ENCODE results near the gene BRS3. TPM values are rescaled to one million over a fixed set of nuclear protein-coding genes. Genes with fewer than 3 reads are reported as not detected.

BRS3 gene
- total and polyA plus RNA-seq, 10 of the 15 experiments (the other 5 are each of a cell fraction or from before 2014, with no cell fraction given): not detected

- Histone ChIP-seq H2AFZ (ENCODE audit: control insufficient read depth, low read depth, low read length) (no peak overlapping the region), H3K27ac (ENCODE audit: control insufficient read depth, insufficient read depth) (no peak overlapping the region), H3K9me3 (replicated peaks; ENCODE audit: control insufficient read depth, insufficient read depth, low read length) (no peaks in the 10 kb centered on the region), H3K4me1 (ENCODE audit: control insufficient read depth, insufficient read depth, low read length) (no peaks in the 10 kb centered on the region), H4K20me1 (ENCODE audit: control insufficient read depth, insufficient read depth) (no peaks in the 10 kb centered on the region), H3K36me3 (ENCODE audit: control insufficient read depth in 2 of 2, insufficient read depth in 2 of 2, low read length in 1 of 2) (no peaks in the 10 kb centered on the region), H3K79me2 (ENCODE audit: control insufficient read depth, insufficient read depth, low read length) (no peaks in the 10 kb centered on the region), H3K27me3 (replicated peaks in 1 of 2; ENCODE audit: control insufficient read depth in 2 of 2, insufficient read depth in 2 of 2, low read length in 1 of 2) (no peaks in the 10 kb centered on the region), H3K4me3 (no peak overlapping the region), H3K4me2 (ENCODE audit: control insufficient read depth, insufficient read depth) (no peak overlapping the region), H3K9ac (ENCODE audit: control insufficient read depth, insufficient read depth, low read length) (no peak overlapping the region)
- ChIA-PET SMC1A (ENCODE audit: uncharacterized antibody, unreplicated experiment) (no interaction called here), POLR2A (no interaction called here), RAD21 (ENCODE audit: unreplicated experiment) (no interaction called here), CTCF (no interaction called here)
- in situ Hi-C loops (cut with MboI): no loop called here
- DNase-seq (ENCODE audit: low read depth, low spot score): no peak
- 89% methylated on average over 6 of the region's 6 CpGs for WGBS (ENCODE audit: insufficient coverage, insufficient replicate concordance, low lambda C conversion rate, missing lambda C conversion rate)
- no TSS peak for BruUV-seq (replicated peaks)
- intact Hi-C loops (cut with micrococcal nuclease; ENCODE audit: unreplicated experiment): no loop called here
- no peak for ATAC-seq
- no peak for FAIRE-seq
- TF ChIP-seq NR2F1 (conservative IDR thresholded peaks at IDR 0.05) (no peak), TAF1 (IDR thresholded peaks at IDR 0.05; ENCODE audit: borderline replicate concordance, low read depth, low read length) (no peak), MYC (IDR thresholded peaks at IDR 0.05; ENCODE audit: insufficient read depth, insufficient read length, insufficient replicate concordance, low read length, severe bottlenecking) (no peak), HDGF (IDR thresholded peaks at IDR 0.05) (no peak), TCF3 (IDR thresholded peaks at IDR 0.05; ENCODE audit: borderline replicate concordance, insufficient read depth, low read depth, low read length) (no peak), EED (IDR thresholded peaks at IDR 0.05; ENCODE audit: low read depth) (no peak), PRDM15 (CRISPR knock-in tag; IDR thresholded peaks at IDR 0.05) (no peak), ZBTB11 (CRISPR knock-in tag; IDR thresholded peaks at IDR 0.05) (no peak), SUZ12 (IDR thresholded peaks at IDR 0.05; ENCODE audit: unreplicated experiment) (no peak), RB1 (IDR thresholded peaks at IDR 0.05; ENCODE audit: borderline replicate concordance) (no peak), RAD21 (IDR thresholded peaks at IDR 0.05; ENCODE audit: insufficient read depth, low read depth, low read length) (no peak), CREB1 (IDR thresholded peaks at IDR 0.05; ENCODE audit: low read depth) (no peak), PBX3 (IDR thresholded peaks at IDR 0.05; ENCODE audit: insufficient replicate concordance, low read depth, low read length) (no peak), TCF12 (IDR thresholded peaks at IDR 0.05; ENCODE audit: low read depth, low read length) (no peak)
These were observed 41.5 kb upstream of the BRS3 start for GRCh38 chrX:136446208-136446607.

All from GM12878 (cell line).